GM13976 (cell line): ENCODE measurements around the gene MAT2A.
"Not testable (repeated sequence)": the region's sequence is repeated elsewhere in the genome, so short reads cannot be mapped to it uniquely, and the experiment has no call there.

ENCODE experiments used
- DNase-seq: peaks from one replicate; pipeline ENCODE4 v3.0.0; 2012; ENCODE audit warnings: low spot score
- in situ Hi-C: fragments of 300-500 bp; cut with MboI; formaldehyde crosslinking; loops from one replicate; pipeline ENCODE4 v1.12.0; 2022; ENCODE audit warnings: low sequenced_read_pairs, mixed read lengths, inconsistent platforms; ENCODE audit not compliant: unreplicated experiment
- TF ChIP-seq, protein P1 (sequence below): IDR thresholded peaks from 2 replicates; pipeline ENCODE4 v1.5.1; 2012; ENCODE audit warnings: borderline replicate concordance, mild to moderate bottlenecking; ENCODE audit not compliant: insufficient read depth; ENCODE audit errors: extremely low read depth, missing control alignments, control extremely low read depth

The MAT2A gene

DNA sequence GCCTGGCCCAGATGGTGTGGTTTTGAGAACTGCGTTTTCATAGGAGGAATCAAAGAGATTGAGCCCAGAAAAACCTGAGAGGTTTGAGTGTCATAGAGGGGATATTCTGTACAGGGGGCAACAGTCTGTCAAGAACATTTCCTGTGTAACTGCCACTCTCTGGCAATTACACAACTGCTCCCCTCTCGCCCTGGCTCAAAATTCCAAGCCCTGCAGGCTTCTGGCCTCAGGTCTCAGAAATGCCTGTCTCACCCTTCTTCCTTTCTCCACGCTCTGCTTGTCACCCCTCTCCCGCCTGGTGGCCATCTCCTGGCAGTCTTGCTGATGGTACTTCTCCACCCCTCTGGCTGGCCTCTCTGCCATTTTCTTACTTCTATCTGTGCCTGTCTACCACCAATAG lies 49.3 kb downstream of the MAT2A start:
- no peak for DNase-seq
- TF ChIP-seq, protein P1, sequence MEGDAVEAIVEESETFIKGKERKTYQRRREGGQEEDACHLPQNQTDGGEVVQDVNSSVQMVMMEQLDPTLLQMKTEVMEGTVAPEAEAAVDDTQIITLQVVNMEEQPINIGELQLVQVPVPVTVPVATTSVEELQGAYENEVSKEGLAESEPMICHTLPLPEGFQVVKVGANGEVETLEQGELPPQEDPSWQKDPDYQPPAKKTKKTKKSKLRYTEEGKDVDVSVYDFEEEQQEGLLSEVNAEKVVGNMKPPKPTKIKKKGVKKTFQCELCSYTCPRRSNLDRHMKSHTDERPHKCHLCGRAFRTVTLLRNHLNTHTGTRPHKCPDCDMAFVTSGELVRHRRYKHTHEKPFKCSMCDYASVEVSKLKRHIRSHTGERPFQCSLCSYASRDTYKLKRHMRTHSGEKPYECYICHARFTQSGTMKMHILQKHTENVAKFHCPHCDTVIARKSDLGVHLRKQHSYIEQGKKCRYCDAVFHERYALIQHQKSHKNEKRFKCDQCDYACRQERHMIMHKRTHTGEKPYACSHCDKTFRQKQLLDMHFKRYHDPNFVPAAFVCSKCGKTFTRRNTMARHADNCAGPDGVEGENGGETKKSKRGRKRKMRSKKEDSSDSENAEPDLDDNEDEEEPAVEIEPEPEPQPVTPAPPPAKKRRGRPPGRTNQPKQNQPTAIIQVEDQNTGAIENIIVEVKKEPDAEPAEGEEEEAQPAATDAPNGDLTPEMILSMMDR, result no peak
- in situ Hi-C loops, result no loop called here

DNA sequence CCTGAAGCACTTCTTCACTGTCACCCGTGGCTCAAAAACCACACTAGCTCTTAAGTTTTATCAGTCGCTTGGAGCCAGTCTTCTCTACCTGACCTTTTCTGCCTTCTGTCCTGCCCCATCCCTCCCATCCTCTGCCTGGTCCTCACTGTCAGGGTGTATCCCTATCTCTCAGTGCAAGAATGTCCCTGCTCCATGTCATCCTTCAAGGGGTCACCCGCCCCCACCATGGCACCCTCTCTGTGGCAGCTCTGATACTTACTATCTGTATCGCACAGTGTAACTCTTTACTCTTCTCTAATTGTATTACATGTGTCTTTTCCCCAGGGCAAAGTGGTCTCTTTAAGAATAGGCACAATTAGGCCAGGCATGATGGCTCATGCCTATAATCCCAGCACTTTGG lies 49.7 kb downstream of the MAT2A start:
- in situ Hi-C loops, result no loop called here

DNA sequence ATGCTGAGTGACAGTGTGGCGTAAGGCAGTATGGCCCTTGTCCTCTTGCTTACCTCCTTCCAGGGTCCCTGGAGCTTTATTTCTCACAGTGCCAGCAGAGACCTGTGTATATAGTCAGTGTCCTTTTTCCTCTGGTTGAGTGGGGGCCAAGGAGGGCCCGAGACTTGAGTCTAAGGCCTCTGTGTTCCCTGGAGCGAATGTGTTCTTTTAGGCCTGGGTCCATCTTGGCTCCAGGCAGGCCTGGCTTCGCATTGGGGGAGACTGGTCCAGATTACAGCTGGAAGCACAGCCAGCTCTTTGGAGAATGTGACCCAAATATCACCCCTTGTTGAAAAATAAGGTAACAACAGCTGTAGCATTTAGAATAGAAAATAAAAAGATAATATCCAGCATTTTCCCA lies 50.2 kb downstream of the MAT2A start:
- no peak for DNase-seq
- in situ Hi-C loops, result no loop called here
- TF ChIP-seq, protein P1, result no peak

More for the DNA sequence above, 49.7 kb downstream of the MAT2A start:
- TF ChIP-seq, protein P1, result no peak
- DNase-seq, result no peak

DNA sequence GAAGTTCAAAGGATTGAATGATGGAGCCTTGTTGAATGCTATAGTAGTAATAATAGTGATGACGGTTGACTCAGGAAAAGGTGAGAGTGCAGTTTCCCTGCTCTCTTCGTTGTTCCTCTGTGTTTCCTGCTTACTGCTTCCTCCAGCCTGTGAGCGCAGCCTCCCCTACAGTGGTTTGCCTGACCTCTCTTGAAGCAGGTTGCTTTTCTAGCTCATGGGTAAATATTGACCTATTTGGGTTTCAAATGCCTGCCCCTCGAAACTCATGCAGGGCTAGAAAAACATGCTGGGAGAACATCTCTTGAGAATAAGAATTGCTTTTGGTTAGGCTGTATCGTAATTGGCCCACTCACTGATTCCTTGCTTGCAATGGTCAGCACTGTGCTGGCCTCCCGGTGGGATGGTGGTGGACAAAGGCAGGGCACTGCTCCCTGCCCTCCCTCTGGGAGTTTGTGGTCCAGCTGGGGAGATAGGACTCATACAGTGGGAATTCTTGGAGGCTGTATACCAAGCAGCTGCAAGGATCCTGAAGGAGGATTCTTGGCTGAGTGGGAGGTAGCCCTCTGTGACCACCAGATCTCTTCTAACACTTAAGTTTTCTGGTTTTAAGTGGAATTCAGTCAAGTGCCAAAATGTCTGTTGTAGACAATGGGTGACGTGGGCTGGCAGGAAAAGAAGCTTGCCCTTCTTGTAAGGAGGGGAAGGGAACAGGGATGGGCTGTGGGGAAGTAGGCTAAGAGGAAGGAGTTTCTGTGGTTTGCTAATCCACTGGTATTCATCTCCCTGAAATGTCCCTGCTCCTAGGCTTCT lies 51.2 kb downstream of the MAT2A start:
- in situ Hi-C loops, result no loop called here
- no peak for DNase-seq
- TF ChIP-seq, protein P1, result no peak

DNA sequence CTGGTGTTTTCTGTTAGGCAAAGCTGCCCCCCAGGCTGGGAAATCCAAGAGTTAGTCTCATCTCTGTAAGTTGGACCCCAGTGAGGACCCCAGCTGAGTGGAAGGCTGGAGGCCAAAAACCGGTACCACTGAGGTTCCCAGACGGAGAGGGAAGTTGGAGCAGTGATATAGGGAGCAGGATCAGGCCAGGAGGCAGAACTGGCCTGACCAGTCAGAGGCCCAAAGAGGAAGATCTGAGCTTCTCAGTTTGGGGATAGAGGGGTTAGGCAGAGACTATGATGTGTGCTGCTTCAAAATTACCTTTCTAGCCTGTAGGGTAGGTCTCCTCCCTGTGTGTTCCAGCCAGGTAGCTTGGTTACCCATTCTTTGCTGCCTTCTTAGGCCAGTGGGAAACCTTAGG lies 52.0 kb downstream of the MAT2A start:
- TF ChIP-seq, protein P1, result no peak
- in situ Hi-C loops, result no loop called here

DNA sequence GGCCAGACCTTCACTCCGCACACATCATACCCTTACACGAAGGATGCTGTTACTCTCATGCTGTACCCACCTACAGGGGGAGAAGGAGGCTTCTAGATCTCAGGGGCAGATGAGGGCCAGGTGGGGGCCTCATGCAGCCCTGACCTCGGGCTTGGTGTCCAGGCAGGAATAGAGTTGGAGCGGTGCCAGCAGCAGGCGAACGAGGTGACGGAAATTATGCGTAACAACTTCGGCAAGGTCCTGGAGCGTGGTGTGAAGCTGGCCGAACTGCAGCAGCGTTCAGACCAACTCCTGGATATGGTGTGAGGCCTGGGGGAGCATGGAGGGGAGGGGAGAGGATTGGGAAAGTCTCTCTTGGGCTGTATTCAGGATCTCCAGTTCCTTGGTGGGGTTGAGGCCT lies 52.6 kb downstream of the MAT2A start:
- TF ChIP-seq, protein P1, result no peak
- in situ Hi-C loops, result no loop called here
- no peak for DNase-seq

More for the DNA sequence above, 52.0 kb downstream of the MAT2A start:
- no peak for DNase-seq

DNA sequence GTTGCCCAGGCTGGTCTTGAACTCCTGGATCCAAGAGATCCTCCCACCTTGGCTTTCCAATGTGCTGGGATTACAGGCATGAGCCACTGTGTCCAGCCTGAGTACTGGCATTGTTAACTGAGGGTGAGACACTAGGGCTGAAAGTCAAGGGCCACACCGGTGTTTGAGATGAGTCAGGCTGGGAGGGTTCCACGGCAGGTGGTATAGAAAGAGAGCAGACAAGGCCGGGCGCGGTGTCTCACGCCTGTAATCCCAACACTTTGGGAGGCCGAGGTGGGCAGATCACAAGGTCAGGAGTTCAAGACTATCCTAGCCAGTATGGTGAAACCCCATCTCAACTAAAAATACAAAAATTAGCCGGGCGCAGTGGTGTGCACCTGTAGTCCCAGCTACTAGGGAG lies 53.3 kb downstream of the MAT2A start:
- DNase-seq, in situ Hi-C loops: not testable (repeated sequence)
